Effector memory CD4-positive, alpha-beta T cell (primary cell): ENCODE measurements around the gene RAB34.
"Not testable (repeated sequence)": the region's sequence is repeated elsewhere in the genome, so short reads cannot be mapped to it uniquely, and the experiment has no call there.

Source experiments
- DNase-seq, 3 donors: peaks; one replicate each; pipeline ENCODE4 v3.0.0-alpha.2; 2020
- H3K27ac ChIP-seq: 2 replicates; pipeline ENCODE4 v1.7.0; 2013; ENCODE audit warnings: mild to moderate bottlenecking, low read length, moderate library complexity; ENCODE audit not compliant: insufficient read depth, poor library complexity, severe bottlenecking
- H3K27me3 ChIP-seq: replicated peaks from 2 replicates; pipeline ENCODE4 v1.7.0; 2013; ENCODE audit warnings: mild to moderate bottlenecking, low read length; ENCODE audit not compliant: insufficient read depth, control insufficient read depth, poor library complexity, severe bottlenecking
- H3K36me3 ChIP-seq: 2 replicates; pipeline ENCODE4 v1.7.0; 2013; ENCODE audit warnings: mild to moderate bottlenecking, low read length, moderate library complexity; ENCODE audit not compliant: control insufficient read depth, insufficient read depth
- H3K4me1 ChIP-seq: 2 replicates; pipeline ENCODE4 v1.7.0; 2013; ENCODE audit warnings: low read length, mild to moderate bottlenecking; ENCODE audit not compliant: control insufficient read depth, insufficient read depth, poor library complexity, severe bottlenecking
- H3K4me3 ChIP-seq: 2 replicates; pipeline ENCODE4 v1.7.0; 2013; ENCODE audit warnings: low read length, low read depth, mild to moderate bottlenecking; ENCODE audit not compliant: insufficient read depth, poor library complexity, severe bottlenecking
- H3K9me3 ChIP-seq: 2 replicates; pipeline ENCODE4 v1.7.0; 2013; ENCODE audit warnings: mild to moderate bottlenecking, low read length, moderate library complexity; ENCODE audit not compliant: control insufficient read depth

Gene RAB34

DNA sequence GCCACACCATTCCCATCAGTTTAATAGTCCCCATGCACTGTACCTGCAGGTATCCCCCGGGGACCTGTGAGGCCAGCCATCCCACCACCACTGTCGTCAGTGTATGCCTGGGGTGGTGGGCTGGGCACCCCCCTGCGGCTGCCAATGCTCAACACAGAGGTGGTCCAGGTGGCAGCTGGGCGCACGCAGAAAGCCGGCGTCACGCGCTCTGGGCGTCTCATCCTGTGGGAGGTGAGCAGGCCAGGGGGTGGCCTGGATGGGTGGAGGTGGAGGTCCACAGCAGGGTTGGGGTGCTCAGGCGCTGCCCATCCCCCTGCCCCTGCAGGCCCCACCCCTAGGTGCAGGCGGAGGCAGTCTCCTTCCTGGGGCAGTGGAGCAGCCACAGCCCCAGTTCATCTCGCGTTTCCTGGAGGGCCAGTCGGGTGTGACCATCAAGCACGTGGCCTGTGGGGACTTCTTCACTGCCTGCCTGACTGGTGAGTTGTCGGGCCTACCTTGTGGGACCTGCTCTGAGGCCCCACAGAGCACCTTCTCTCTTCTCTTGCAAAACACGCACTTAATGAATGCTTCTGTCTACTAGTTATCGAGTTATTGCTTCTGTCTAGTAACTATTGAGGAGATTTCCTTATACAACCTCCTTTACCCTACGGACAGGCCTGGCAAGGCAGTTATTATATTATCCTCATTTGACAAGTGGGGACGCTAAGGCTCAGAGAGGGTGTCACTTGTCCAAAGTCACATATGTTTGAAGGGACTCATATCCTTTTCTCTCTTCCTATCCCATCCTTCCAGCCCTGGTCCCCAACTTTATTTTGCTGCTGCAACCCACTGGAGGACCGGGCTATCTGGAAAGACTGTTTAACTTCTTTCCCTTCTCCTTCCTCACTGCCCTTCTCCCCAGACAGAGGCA lies 20.4 kb upstream of the RAB34 start:
- no peak overlapping the region for H3K4me3 ChIP-seq
- peaks cover 11% of the 10 kb centered on the region for H3K4me1 ChIP-seq
- no peaks in the 10 kb centered on the region for H3K27me3 ChIP-seq
- H3K36me3 ChIP-seq: no peaks in the 10 kb centered on the region
- DNase-seq: no peak
- H3K9me3 ChIP-seq: no peaks in the 10 kb centered on the region
- no peak overlapping the region for H3K27ac ChIP-seq

DNA sequence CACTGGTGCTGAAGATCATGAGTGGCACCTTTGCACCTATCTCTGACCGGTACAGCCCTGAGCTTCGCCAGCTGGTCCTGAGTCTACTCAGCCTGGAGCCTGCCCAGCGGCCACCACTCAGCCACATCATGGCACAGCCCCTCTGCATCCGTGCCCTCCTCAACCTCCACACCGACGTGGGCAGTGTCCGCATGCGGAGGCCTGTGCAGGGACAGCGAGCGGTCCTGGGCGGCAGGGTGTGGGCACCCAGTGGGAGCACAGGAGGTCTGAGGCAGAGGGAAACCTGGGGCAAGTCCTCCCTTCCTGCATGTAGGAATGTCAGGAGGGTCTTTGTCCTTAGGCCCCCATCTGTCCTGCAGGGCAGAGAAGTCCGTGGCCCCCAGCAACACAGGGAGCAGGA lies 19.6 kb upstream of the RAB34 start:
- Histone ChIP-seq H3K27ac (no peak overlapping the region), H3K36me3 (no peaks in the 10 kb centered on the region), H3K4me3 (no peak overlapping the region), H3K27me3 (no peaks in the 10 kb centered on the region), H3K4me1 (peaks cover 11% of the 10 kb centered on the region), H3K9me3 (no peaks in the 10 kb centered on the region)
- DNase-seq: no peak

DNA sequence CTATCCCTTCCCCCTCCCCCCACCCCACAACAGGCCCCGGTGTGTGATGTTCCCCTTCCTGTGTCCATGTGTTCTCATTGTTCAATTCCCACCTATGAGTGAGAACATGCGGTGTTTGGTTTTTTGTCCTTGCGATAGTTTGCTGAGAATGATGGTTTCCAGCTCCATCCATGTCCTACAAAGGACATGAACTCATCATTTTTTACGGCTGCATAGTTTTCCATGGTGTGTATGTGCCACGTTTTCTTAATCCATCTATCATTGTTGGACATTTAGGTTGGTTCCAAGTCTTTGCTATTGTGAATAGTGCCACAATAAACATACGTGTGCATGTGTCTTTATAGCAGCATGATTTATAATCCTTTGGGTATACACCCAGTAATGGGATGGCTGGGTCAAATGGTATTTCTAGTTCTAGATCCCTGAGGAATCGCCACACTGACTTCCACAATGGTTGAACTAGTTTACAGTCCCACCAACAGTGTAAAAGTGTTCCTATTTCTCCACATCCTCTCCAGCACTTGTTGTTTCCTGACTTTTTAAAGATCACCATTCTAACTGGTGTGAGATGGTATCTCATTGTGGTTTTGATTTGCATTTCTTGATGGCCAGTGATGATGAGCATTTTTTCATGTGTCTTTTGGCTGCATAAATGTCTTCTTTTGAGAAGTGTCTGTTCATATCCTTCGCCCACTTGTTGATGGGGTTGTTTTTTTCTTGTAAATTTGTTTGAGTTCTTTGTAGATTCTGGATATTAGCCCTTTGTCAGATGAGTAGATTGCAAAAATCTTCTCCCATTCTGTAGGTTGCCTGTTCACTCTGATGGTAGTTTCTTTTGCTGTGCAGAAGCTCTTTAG lies 18.5 kb upstream of the RAB34 start:
- H3K27me3 ChIP-seq, H3K9me3 ChIP-seq, H3K27ac ChIP-seq, H3K4me3 ChIP-seq, H3K36me3 ChIP-seq, DNase-seq: not testable (repeated sequence)
- peaks cover 11% of the 10 kb centered on the region for H3K4me1 ChIP-seq

DNA sequence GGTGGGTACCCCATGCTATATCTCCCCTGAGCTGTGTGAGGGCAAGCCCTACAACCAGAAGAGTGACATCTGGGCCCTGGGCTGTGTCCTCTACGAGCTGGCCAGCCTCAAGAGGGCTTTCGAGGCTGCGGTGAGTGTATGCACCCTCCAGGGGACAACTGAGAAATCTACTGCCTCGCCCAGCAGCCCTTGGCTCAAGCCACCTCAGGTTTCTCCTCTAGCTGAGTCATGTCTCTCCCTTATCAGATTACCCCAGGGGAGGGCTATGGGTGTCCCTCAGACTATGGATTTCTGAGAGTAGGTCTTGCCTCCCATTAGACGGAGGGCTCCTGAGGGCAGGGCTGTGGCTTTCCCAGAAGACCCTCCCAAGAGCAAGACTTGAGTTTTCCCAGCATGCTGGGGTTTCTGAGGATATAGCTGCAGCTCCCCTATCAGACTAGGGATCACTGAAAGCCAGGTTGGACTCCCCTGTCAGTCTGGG lies 17.6 kb upstream of the RAB34 start:
- DNase-seq: no peak
- no peaks in the 10 kb centered on the region for H3K9me3 ChIP-seq
- no peaks in the 10 kb centered on the region for H3K36me3 ChIP-seq
- no peak overlapping the region for H3K4me3 ChIP-seq
- H3K4me1 ChIP-seq: peaks cover 11% of the 10 kb centered on the region
- no peaks in the 10 kb centered on the region for H3K27me3 ChIP-seq
- H3K27ac ChIP-seq: no peak overlapping the region

DNA sequence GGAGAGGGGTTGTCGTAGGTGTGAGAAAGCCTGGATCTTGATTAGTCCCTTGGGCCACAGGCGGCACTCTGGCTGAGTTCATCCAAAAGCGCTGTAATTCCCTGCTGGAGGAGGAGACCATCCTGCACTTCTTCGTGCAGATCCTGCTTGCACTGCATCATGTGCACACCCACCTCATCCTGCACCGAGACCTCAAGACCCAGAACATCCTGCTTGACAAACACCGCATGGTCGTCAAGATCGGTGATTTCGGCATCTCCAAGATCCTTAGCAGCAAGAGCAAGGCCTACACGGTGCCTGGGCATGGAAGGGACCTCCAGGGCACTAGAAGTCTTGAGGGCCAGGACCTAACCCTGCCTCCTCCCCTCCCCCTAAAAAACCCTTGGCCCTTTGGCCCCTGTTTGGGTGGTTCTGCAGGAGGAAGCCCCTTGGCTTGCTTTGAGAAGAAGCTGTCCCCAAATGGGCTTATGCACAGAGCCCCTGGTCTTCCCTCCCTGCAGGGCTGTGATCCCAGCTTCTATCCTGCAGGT lies 17.1 kb upstream of the RAB34 start:
- Histone ChIP-seq H3K27ac (no peak overlapping the region), H3K36me3 (no peaks in the 10 kb centered on the region), H3K4me3 (no peak overlapping the region), H3K27me3 (no peaks in the 10 kb centered on the region), H3K4me1 (peaks cover 11% of the 10 kb centered on the region), H3K9me3 (no peaks in the 10 kb centered on the region)
- DNase-seq: no peak

DNA sequence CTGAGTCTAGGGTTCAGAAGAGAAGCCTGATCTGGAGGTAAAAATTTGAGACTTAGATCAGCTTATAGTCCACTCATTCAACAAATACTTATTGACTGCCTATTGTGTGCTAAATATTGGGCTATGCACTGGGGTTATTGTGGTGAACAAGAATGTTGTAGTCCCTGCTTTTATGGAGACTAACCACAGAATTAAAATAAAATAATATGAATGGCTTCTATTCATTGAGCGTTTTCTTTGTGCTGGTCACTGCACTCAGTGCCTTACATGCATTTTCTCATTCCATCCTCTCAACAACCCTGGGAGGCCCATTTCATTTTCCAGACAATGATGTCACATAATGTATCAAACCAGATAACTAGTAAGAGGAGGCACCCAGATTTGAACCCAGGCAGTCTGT lies 15.7 kb upstream of the RAB34 start:
- peaks cover 8% of the 10 kb centered on the region for H3K4me1 ChIP-seq
- H3K4me3 ChIP-seq: no peak overlapping the region
- no peaks in the 10 kb centered on the region for H3K27me3 ChIP-seq
- no peak for DNase-seq
- no peaks in the 10 kb centered on the region for H3K36me3 ChIP-seq
- H3K9me3 ChIP-seq: no peaks in the 10 kb centered on the region
- no peak overlapping the region for H3K27ac ChIP-seq

DNA sequence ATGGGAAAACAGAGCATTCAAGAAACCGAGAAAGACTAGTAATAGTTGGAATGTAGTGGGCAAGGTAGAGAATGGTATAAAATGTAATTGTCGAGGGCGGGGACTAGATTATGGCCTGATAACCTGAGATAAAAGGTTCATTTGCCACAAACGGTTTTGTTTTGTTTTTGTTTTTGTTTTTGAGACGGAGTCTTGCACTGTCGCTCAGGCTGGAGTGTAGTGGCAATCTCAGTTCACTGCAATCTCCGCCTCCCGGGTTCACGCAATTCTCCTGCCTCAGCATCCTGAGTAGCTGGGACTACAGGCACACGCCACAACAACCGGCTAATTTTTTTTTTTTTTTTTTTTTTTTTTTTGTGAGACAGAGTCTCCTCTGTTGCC lies 12.3 kb upstream of the RAB34 start:
- H3K4me1 ChIP-seq: peaks cover 31% of the 10 kb centered on the region
- peaks cover under 1% of the 10 kb centered on the region for H3K36me3 ChIP-seq

DNA sequence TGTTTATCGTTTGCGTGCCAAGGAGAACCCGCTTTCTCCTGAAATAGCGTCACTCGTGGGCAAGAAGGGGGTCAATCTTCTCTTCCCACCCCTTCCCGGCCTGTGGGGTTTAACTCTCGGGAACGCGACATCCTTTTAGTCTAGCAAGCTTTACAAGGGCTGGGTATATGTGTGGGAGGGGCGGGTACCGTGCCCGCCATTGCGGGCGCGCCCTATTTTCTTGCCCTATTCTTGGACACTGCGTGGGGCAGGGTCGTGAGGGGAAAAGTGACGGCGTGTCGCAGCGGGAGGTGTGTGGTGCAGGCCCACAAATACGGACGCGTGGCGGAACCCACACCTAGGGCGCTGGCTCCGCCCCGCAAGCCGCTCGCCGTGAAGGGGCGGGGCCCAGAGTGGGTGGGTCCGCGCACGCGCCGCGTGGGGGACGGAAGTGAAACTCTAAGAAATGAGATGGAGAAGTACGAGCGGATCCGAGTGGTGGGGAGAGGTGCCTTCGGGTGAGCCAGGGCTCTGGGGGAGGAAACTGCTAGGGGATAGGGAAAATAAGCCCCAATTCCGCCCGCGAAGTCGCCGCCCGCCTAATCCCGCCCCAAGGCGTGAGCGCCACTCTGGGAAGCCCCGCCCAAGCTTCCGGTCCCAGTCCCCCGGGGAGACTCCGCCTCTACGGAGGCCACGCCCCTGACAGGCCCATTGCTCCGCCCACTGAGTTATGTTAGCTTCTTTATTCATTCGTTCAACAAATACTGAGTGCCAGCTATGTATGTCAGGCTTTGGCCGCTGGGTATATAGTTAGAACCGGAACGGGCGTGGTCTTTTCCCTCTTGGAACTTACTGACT lies 10.9 kb upstream of the RAB34 start, which contains the start of gene NEK8:
NEK8 (plus strand) TSS at position 425 of the 837 bp plus-strand sequence; CDS start at position 451, 26 bp downstream.
- peaks cover 14% of the 10 kb centered on the region for H3K36me3 ChIP-seq
- peaks cover 31% of the 10 kb centered on the region for H3K4me1 ChIP-seq
- H3K9me3 ChIP-seq: no peaks in the 10 kb centered on the region
- H3K27me3 ChIP-seq: no peaks in the 10 kb centered on the region
- peak within 1 kb of the TSS; percentile 64 for H3K4me3 ChIP-seq
- H3K27ac ChIP-seq: peak within 1 kb of the TSS; percentile 100
- peak; percentile 95 to 96 (median 96) for DNase-seq

More for the DNA sequence above, 12.3 kb upstream of the RAB34 start:
- Histone ChIP-seq H3K27me3 (no peaks in the 10 kb centered on the region), H3K27ac (no peak overlapping the region), H3K9me3 (no peaks in the 10 kb centered on the region), H3K4me3 (no peak overlapping the region)
- no peak for DNase-seq
